Measurements from ENCODE around the gene TSPAN5.

Gene TSPAN5

DNA sequence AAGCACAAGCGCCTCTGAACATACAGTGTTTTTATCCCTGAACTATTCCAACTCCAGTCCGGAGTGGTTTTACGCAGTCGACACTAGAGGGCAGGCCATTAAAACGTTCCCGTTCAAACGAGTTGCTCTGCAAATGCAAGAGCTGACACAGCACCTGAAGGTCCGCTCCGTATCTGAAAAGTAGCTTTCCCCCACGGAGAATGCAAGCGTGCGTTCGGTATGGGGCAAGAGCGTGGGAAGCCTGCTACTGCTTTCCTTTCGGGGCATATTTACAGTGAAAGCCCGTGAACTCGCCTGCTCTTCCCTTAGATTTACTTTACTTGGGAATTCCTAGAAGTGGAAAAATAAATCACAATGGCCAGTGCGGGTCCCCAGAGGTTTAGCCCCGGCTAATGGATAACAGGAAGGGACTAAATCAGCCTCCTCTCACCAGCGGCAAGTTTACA is 190.8 kb downstream of the TSPAN5 start:
- TF ChIP-seq CTCF (IDR thresholded peaks at IDR 0.05), result peak; percentile 66; the same call in 1 of the 2 replicates

- TF ChIP-seq CTCF (IDR thresholded peaks at IDR 0.05), result no peak
Observed at GRCh38 chr4:98466868-98467599, 191.4 kb downstream of the TSPAN5 start.

DNA sequence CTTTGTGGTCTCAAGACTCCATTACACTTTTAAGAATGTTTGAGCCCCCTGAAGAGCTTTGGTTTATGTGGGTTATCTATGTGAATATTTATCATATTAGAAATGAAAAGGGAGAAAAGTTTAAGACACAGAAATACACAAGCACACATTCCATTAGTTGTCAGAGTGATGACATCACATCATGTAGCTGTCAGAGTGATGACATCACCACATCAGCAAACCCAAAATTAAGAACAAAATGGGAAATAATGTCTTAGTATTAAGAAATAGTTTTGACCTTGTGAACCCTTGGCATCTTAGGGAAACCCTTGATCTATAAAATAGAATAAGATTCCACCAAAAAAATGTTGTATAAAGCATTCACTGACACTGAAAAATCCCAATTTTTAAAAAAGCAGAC is 195.9 kb downstream of the TSPAN5 start:
- no peak for TF ChIP-seq CTCF (IDR thresholded peaks at IDR 0.05)

DNA sequence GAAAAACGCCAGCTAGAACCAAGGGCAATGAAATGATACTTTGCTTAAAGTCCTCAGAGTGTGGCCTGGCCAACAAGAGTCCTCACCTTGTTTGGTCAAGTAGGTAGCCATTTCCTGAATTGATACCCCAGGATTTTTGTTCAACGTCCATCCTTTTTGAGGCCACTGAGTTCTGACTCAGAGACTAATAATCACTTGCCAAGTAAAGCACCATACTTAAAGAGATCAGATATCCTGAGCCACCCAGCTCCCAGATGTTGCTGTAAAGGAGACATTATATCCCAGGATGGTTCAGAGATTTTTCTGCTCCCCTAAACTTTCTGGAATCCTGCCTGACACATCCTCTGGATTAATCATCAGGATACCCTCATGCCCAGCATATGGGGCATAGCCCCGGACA is 206.3 kb downstream of the TSPAN5 start:
- TF ChIP-seq CTCF (IDR thresholded peaks at IDR 0.05), result no peak

GRCh38 chr4:98448908-98449307 is 209.5 kb downstream of the TSPAN5 start:
- no peak for TF ChIP-seq CTCF (IDR thresholded peaks at IDR 0.05)

GRCh38 chr4:98447648-98448047 is 210.8 kb downstream of the TSPAN5 start:
- TF ChIP-seq CTCF (IDR thresholded peaks at IDR 0.05), result no peak

GRCh38 chr4:98446499-98447375 is 211.7 kb downstream of the TSPAN5 start:
- no peak for TF ChIP-seq CTCF (IDR thresholded peaks at IDR 0.05)
